Activated CD4-positive, alpha-beta T cell treated with anti-CD3 and anti-CD28 coated beads, Interleukin-10, Interleukin-2, amounts not matched to agents 100 ng/mL and 50 ng/mL, durations not matched to agents 16 hours and 8 hours (primary cell): ENCODE results near the gene BCL6B.
"Not testable (repeated sequence)": the region's sequence is repeated elsewhere in the genome, so short reads cannot be mapped to it uniquely, and the experiment has no call there.

Experiments
- DNase-seq: peaks from one replicate; pipeline ENCODE4 v3.0.0-alpha.2; 2020

Gene BCL6B, protein sequence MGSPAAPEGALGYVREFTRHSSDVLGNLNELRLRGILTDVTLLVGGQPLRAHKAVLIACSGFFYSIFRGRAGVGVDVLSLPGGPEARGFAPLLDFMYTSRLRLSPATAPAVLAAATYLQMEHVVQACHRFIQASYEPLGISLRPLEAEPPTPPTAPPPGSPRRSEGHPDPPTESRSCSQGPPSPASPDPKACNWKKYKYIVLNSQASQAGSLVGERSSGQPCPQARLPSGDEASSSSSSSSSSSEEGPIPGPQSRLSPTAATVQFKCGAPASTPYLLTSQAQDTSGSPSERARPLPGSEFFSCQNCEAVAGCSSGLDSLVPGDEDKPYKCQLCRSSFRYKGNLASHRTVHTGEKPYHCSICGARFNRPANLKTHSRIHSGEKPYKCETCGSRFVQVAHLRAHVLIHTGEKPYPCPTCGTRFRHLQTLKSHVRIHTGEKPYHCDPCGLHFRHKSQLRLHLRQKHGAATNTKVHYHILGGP

DNA sequence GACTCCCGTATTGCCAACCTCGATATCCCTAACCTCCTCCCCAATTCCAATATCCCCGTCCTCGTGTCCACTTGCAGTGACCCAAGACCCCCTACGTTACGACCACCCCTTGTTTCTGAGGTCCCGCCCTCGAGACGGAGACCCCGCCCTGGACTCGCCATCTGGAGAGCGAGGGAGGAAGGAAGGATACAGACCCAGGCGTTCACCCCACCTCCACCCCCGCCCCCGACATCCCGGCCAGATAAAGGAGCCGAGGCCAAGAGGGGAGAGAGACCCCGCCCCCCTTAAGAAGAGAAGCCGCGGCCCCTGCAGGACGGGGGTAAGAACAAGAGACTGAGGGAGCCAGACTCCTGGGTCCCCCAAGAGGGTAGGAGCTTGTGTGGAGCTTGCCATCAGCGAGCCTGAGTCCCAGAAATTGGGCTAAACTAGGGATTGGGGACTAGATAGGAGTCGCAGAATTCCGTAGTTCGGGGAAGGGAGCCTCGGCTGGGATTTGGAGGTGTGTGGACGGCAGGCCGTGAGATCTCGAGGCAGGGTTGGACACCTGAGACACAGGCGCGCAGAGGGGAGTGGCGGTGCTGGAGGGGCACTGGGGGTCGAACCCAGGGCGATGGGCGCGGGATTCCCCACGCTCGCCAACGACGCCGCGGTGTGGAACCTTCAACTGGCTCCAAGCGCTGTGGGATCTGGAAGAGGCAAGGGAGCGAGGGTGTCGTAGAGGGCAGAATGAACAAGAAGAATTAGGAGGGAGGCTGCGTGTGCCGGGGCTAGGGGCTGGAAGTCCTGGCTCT lies at the start of gene BCL6B:
Gene BCL6B (plus strand): TSS at position 270 of the 791 bp plus-strand sequence. CDS start 622 bp downstream, outside the sequence.
- no peak for DNase-seq

GRCh38 chr17:6979440-6979839 lies 43.4 kb upstream of the BCL6B start:
- DNase-seq: not testable (repeated sequence)

DNA sequence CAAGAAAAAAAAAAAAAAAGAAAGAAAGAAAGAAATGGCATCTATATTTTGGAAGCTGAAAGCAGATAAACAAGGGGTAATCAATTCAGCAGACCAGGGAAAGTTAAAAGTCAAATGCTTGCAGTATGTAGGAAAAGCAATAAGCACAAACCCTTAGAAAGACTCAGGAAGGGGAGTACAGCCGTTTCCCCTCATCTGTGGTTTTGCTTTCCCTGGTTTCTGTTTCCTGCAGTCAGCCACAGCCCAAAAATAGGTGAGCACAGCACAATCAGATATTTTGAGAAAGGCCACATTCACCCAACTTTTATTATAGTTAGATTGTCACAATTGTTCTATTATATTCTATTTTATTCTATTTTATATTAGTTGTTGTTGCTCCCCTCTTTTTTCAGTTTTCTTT lies 41.4 kb upstream of the BCL6B start:
- no peak for DNase-seq

DNA sequence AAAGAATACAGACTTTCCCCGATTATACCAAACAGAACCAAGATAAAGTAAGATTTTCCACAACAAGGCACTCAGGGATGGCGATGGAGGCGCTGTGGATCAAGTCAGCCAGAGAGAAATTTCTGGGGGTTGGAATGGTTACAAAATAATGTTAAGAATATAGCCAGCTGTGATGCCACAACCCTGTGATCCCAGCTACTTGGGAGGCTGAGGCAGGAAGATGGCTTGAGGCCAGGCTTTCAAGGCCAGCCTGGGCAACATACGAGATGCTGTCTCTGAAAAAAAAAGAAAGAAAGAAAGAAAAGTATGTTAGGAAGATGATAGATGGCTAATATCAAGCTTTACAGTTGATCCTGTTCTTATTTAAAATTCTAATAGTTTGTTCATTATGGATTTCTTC lies 37.6 kb upstream of the BCL6B start:
- no peak for DNase-seq

- no peak for DNase-seq
Measured at GRCh38 chr17:6986676-6987075, 36.2 kb upstream of the BCL6B start.

- no peak for DNase-seq
Measured at GRCh38 chr17:6989779-6990178, 33.1 kb upstream of the BCL6B start.

GRCh38 chr17:6993613-6994056 lies 29.2 kb upstream of the BCL6B start:
- not testable (repeated sequence) for DNase-seq

- DNase-seq: no peak
Measured at GRCh38 chr17:6994118-6994598, 28.7 kb upstream of the BCL6B start.

GRCh38 chr17:6994666-6995256 lies 28.1 kb upstream of the BCL6B start:
- DNase-seq: no peak

DNA sequence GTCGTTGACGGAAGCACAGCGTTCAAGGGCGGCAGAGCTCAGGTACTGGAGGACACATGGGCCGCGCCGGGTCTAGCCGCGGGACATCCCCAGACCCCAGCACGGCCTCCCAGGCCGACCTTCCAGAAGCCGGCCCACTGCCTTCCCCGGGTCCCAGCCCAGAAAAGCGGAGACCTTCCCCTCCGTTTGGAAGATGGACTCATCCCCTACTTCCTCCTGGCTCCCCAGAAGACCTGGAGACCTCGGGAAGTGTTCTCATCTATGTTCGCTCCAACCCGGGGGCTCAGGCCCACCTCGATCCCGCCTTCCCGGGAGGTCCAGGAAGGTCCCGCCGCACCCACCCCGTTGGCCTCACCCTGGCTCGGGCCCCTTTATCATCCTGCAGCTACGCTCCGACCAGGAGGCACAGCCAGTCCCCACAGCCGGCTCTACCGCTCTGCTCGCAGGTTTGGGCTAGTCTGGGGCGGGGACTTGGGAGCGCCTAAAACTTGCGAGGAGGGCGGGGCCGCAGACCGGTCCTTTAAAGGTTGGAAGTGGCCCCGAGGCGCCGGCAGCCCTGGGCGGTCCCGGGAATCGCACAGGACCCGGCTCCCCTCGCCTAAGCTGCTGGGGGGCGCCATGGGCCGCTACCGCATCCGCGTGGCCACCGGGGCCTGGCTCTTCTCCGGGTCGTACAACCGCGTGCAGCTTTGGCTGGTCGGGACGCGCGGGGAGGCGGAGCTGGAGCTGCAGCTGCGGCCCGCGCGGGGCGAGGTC lies 27.2 kb upstream of the BCL6B start, which contains the start of gene ALOX12:
Gene ALOX12 (plus strand): TSS at position 550 of the 756 bp plus-strand sequence. CDS start 69 bp downstream, at position 619.
- no peak for DNase-seq

DNA sequence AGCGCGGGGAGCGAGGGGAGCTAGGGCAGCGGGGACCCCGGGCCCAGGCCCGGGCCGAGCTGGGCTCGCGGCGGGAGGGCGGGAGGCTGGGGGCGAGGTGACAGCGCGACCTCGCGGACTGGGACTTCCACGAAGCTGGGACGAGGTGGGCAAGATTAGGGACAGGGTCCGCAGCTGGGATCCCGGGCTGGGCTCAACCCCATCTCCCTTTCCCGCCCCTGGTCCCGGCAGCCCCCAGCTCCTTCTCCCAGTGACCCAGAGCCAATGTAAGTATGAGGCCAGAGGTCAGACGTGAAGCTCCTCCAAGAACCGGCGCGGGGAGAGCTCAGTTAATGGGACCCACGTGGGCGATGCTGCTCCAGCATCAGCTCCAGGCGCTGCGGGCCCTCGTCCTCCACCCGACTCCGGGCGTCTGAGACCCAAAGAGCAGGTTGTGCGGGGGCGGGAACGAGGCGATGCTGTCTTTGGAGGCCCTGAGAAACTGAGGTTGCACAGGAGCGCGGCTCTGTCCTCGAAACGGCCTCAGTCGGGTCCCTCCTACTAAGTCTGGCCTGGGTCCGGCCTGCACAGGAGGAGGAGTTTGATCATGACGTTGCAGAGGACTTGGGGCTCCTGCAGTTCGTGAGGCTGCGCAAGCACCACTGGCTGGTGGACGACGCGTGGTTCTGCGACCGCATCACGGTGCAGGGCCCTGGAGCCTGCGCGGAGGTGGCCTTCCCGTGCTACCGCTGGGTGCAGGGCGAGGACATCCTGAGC lies 26.4 kb upstream of the BCL6B start:
- no peak for DNase-seq

GRCh38 chr17:6997171-6997570 lies 25.7 kb upstream of the BCL6B start:
- DNase-seq: no peak

DNA sequence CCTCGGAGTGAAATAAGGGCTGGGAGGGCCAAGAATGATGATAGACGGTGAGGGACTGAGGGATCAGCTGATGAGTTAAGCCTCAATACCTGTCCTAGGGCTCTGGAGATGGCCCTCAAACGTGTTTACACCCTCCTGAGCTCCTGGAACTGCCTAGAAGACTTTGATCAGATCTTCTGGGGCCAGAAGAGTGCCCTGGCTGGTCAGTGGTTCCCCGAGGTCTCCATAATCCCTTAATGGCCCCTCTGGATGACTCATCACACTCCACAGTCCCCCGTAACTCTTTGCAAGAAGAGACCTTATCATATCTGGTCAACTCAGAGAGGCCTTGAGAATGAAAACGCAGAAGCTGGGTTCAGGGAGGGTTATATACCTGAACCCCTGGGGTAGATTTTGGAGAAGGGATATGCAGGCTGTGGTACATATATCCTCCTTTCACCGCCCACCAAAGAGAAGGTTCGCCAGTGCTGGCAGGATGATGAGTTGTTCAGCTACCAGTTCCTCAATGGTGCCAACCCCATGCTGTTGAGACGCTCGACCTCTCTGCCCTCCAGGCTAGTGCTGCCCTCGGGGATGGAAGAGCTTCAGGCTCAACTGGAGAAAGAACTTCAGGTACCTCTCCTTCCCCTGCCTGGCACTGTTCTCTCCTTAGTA lies 23.9 kb upstream of the BCL6B start:
- no peak for DNase-seq

GRCh38 chr17:7001318-7001961 lies 21.4 kb upstream of the BCL6B start:
- DNase-seq: no peak

- DNase-seq: no peak
Measured at GRCh38 chr17:7002288-7003047, 20.4 kb upstream of the BCL6B start.

DNA sequence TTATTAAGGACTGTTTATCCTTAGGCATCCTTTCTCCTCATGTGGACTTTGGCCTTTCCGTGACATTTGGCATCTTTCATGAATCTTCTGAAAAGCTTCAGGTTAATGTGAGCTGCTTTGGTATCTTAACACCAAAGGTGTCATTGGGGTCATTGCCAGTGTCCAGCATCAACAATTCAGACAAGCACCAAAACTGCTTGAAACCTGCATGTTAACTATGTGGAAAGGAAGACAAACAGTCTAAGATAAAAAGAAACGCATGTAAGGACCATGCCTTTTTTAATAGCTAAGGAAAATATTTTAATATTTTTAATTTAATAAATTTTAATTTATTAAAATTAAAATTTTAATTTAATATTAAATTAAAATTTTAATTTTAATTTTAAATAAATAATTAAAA lies 19.1 kb upstream of the BCL6B start:
- no peak for DNase-seq

DNA sequence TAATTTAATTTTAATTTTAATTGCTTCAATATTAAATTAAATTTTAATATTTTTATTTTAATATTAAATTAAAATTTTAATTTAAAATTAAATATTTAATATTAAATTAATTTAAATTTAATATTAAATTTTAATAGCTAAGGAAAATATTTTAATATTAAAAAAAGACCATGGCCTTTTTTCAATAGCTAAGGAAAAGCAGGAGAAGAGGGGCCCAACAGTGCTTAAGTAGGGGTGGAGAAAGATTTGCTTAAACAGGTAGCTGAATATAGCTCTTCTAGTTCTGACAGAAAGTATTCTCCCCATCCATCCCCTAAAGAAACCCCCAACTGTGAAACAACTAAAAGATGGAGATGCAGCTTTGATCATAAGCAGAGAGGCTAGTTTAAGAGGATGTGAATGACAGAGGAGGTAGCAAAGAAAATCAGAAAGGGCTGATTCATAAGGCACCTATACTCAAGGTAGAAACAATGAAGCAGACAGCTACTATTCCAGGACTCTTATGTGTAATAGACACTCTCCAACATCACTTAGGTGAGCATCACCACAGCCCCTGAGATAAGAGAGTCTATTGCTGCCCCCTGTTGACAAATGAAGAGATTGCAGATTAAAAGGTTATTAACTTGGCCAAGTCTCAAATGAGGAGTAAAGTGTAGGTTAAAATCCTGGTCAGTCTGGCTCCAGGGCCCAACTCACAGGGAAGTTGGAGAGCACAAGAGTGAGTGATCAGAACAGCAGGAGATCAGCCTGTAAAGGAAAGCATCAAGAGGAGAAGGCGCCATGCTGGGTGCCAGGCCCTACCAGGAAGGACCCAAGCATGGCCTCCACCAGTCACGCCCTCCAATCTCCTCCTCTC lies 18.2 kb upstream of the BCL6B start:
- peak; percentile 83 for DNase-seq

DNA sequence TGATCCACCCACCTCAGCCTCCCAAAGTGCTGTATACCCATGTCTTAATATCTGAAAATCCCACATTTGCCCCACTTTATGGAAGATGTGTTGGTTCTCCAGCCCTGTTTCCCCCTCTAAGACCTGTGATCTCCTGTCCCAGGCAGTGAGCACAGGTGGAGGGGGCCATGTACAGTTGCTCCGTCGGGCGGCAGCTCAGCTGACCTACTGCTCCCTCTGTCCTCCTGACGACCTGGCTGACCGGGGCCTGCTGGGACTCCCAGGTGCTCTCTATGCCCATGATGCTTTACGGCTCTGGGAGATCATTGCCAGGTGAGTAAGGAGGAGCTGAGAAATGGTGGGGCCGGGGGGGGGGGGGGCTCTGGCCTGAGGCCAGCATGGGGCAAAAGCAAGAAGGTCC lies 17.1 kb upstream of the BCL6B start:
- no peak for DNase-seq

DNA sequence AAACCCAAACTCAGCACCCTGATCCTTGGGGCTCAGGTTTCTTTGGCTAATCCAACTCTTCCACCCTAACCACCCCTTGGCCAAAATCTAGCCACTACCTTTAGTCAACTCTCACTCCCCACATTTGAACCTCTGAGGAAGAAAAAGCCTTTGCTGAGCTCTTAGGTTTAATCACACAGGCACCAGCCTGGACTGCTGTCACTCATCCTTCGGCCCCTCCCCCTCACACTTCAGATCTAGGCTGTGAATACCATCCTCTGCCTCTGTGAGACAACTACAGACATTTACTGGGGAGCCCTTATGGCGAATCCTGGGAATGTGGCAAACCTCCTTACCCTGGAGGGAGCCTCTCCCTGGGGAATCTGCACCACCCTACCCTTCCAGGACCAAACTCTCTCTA lies 15.7 kb upstream of the BCL6B start:
- DNase-seq: no peak
